HG03521 (cell line): ENCODE measurements around the gene BMPR1B.

Source experiments
- ATAC-seq: cut with Tn5 transposase; IDR thresholded peaks from one replicate; pipeline ENCODE4 v1.9.1; 2021; ENCODE audit warnings: mild to moderate bottlenecking, moderate library complexity; ENCODE audit not compliant: unreplicated experiment

Gene BMPR1B

DNA sequence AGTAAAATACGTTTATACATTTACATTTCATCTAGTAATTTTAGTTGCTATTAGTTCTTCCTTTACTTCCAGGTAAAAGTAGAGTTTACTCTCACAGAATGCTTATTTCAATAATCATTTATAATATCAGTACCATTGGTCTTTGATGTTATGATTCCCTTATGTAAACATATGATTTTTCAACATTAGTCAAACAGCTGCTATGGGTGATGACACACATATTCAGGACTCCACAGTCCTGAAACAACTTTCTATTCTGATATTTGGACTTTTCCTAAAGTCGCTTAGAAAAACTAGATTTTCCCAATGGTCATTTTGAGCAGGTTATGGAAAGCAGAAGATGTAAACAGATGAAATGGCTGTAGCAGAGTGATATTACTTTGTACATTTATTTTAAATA lies 421.2 kb downstream of the BMPR1B start:
- ATAC-seq: no peak

DNA sequence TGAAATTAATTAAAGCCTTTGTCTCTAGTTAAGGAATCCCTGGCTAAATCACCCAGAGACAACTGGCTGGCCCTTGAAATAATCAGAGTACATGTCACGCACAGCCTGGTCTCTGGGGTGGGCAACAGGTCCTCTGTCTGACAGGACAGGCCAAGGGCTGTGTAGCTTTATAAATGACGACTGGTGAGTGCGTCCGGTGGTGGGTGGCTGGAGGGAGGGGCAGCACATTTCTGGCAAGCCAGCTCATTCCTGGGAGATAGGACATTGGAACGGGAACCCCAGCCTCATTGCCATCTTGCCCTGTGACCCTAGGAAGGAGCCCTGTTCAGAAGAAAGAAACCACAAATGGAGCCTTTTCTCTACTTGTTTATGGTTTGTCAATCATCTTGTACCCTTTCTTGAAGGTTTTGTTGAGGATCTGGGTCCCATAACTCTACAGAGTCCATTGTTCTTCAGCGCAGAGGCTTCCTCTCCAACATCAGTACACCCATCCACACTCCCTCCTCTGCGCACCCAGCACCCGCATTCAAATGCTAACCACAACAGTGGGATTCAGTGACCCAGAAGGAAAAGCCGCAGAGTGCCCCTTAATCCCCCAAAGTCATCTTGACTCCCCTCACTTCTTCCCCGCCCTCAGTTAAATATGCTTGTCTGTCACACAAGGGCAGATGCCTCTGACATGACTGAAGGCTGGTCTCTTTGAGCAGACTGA lies 422.9 kb downstream of the BMPR1B start:
- no peak for ATAC-seq

DNA sequence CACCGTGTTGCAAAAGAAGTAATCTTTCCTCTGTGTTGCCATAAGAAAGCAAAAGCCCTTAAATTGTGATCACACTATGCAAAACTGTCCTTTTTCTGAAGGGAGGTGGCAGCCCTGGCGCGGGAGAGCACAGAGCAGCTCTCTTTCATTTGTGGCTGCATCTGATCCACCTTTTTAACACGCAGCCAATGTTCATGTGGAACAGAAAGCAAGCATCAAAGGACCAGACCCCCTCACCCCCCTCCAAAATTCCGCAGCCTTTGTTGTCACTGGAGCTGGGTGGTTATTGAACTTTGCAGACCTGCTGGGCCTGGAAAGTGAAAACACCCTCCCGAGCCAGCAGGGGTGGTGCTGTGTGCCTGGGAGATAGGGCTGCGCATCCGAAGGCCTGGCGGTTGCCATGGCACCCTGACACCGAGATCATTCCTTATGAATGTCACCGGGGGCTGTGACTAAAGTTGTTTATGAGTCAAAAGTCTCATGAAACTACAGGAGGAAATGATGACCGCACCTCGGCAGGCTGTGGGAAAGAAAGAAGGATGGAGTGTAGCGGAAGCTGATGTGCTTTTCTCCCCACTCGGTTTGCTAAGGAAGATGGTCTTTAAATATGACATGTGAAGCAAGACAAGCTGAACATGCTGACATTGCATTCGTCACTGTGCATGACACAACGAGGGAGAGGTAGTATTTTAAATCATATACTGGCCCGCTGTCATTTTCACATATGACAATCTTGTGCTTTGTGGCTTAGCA lies 423.7 kb downstream of the BMPR1B start:
- ATAC-seq: no peak

DNA sequence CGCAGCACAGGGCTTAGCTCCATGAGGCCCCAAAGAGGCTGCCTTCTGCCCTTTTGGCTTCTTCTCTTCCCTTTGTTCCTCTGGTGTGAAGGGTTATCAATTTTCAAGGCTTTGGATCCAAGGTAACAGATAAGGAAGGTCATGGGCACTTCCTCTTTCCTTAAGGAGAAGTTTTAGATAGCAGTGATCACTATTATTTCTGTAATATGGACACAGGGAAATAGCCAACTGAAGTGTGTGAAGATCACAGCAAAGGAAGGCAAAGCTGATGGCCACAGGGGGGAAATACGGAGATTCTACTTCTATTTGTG lies 424.2 kb downstream of the BMPR1B start:
- ATAC-seq: no peak

DNA sequence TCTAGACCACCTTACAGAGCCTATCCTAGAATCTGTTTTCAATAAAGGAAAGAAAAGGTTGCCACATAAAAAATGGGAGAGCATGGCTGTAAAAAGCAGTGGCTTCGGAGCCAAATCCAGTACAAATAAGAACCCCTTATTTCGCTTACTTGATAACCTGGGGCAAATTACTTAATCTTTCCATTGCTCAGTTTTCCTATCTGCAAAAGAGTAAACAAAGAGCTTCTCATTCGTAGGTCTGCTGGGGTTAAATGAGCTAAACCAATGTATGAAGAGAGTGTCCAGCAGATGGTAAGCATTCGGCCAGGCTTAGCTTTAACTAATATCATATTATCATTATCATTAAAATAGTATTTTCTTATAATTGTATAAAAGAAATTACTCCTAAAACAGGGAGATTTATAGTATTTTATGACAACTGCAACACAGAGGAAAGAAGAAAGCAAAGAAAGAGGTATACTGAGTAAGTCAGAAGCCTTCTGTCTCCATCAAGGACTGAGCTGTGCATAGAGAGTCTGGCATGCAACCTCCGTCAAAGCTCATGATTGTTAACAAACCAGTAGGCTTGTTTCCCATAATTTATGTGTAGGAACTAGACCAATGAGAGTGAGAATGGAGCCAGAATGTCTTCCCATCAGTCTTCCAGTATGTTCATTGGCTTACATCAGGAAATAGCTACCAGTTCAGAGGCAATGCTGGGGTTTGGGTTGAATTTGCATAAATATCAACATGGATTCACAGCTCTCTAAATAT lies 426.1 kb downstream of the BMPR1B start:
- ATAC-seq: no peak

DNA sequence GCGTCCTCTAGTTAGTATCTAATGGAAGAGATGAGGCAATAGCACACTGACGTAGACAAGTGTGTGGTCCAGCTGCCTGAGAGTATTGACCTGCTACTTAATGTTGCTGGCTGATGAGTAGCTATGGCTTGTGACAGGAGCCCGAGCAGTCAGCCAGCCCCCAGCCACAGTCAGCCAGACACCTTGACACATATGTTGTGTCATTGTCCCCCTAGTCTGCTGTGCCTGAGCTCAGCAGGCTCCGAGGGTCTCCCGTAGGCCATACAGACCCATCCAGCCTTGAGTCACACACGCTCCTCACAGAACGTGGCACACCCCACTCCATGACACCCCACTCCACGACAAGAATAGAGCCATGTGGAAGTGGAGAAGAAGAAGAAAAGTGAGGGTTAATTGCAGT lies 428.9 kb downstream of the BMPR1B start:
- no peak for ATAC-seq

DNA sequence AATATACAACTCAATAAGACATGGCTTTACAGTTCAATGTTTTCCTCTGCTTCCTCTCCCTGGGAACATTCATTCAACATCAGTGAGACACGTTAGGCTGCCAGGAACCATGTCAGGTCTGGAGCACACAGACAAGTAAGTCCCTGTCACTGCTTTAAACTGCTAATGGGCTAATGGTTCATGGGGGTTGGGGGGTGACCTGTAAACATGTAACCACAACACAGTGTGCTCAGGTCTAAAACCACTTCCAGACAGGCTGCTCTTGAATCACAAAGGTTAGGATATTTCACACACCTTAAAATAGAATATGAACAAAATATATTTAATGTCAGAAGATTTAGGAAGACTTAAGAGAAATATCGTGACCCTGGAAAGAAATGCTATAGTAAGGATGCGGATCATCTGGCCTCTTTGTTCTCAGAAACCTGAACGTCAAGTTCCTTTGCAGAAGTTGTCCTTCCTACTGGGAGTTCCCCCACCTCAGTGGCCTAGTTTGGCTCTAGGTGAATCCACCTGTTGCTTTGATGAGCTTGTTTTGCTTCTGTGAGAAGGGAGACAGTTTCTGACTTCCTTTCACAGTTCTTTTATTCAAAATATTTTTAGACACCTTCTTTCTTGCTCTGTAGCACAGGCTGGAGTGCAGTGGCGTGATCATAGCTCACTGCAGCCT lies 431.1 kb downstream of the BMPR1B start:
- ATAC-seq: no peak

DNA sequence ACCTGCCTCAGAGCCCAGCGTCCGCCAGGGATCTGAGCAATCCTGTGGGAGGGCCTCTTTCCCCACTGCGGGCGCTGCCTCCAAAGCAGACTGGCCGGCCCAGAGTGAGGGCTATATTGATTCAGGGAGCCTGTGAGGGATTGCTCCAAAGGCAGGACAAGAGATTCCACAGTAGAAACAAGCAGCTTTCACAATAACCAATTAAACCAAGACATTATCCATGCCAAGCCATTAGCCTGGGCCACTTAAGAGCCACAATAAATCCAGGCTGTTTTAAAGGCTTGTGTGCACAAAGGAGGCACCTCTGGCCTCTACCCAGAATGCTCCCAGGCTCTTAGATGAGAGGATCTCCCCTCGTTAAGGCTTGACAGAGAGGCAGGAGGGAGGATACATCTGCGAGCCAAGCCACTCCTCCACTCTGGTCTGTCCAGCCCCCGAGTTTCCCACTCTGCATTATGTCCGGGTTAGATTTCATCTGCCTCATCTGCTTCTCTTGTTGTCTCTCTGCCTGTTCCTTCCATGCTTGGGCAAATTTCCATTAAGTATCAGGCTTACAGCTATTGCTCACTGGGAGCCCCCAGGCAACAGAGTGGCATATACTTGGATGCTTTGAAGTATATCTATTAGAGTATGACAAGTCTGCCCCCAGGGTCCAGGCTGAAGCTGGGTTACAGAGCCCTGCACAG lies 433.1 kb downstream of the BMPR1B start:
- ATAC-seq: no peak

DNA sequence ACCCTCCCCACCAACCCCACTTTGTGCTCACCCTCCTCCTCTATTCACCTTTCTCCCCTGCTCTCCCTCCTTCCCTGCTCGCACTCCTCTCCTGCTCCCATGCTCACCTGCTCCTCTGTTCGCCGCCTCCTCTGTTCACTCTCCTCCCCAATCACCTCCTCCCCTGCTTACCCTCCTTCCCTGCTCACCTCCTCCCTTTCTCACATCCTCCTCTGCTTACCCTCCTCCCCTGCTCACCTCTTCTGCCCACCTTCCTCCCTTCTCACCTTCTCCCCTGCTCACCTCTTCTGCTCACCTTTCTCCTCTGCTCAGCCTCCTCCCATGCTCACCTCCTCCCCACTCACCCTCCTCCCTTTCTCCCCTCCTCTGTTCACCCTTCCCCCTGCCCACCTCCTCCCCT lies 433.8 kb downstream of the BMPR1B start:
- no peak for ATAC-seq

DNA sequence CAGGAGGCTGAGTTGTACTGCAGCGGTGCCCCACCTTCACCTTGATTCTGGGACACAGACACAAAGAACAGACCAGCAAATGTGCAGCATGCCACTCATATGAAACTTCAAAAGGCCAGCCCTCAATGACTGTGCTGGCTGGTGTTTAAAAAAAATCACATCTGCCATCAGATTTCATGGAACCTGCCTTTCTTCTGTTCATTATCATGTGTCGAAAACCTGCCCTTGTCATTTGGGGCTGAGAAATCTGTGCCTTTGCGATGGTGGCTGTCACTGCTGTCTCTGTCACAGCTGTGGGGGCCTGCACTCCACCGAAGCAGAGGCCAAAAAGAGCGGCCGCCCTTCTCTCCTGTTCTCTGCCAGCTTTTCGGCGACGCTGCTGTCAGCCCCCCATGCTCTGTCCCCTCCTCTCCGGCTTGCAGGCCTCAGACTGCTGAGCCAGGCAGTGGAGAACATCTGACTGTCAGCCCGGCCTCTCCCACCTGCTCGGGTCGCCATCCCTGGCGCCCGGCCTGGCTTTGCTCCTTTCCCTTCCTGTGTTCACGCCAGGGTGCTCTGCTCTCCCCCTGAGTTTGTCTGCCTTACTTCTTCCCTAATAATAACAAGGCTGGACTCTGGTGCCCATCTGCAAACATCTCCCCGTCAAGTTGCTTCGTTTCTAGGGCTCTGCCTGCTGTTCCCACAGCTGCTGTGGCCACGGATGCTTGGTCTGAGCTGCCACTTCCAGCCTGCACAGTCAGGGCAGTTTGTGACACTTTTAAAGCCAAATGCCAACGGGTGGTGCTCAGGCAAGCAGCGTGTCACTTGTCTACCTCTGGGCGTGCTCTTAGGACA lies 435.9 kb downstream of the BMPR1B start:
- no peak for ATAC-seq

DNA sequence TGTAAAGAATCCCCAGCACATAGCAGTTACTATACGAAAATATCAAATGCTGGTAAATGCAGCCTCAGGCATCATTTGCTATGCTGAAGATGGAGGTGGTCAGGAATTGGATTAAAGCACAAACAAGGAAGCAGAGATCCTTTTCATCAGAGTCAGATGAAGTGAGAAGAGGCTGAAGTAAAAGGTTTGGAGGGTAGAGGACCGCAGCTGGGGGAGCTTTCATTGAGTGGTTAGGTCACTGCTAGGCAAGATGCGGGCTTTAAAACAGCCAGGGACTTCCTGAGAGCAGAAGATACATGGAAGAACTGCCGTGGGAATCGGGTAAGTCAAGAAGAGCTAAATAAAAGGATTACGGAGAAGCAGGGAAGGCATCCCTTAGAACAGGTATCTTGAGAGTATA lies 439.6 kb downstream of the BMPR1B start:
- ATAC-seq: no peak

DNA sequence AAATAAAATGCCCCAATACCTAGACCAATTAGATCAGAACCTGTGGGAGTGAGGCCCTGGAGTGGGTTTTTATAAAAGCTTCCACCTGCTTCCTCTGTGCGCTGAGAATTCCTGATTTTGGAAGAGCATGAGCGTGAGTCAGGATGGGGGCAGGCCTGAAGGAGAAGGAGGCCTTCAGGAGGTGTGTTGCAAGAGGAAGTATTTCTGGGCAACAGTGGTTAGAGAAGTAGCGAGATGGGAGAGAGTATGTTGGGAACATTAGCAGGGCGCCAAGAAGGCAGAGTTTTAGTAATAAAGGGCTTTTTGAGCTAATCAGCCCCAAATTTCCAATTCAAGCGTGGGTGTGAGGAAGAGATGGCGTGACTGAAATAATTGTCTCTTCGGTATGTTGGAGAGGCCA lies 441.2 kb downstream of the BMPR1B start:
- ATAC-seq: no peak

DNA sequence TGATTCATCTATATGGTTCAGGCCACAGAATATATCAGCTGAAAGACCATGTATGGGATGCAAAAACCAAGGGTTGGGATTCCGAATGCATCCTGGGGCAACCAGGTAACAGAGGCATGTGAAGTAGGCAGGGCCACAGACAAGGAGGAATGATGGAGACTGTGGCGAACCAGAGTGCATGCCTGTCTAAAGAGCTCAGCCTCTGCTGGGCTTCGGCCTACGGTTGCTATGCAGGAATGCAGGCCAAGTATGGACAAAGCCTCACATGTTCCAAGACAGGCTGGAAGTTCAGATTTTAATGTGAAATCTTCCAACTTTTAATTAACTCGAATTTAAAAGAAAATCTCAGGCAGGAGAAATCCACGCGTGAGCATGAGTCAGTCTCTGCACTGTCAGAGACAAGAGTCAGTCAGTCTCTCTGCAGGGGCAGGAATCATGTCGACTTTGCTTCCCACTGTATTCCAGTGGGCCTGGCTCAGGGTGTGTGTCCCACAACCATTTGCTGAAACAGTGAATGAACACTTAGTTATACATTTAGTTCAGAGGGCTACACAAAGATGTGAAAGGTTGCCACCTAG lies 446.6 kb downstream of the BMPR1B start:
- no peak for ATAC-seq

DNA sequence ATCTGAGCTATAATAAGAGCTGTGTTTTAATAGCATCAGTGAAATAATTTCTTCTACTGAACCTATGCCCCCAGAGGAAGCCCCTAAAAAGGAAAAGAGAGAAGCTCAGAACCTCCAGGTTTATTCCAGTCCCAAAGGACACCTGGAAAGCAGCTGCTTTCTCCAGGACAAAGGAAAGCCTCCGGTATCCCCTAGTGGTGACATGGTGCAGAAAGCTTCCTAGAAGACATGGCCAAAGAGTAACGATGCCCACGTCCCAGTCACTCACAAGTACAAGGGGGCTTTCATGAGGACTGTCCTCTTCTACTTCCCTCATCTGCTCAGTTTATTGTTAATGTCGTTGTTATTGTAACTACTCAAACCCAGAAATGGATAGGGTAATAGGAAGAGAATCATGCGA lies 447.1 kb downstream of the BMPR1B start:
- ATAC-seq: no peak
